ENCODE measurements around the gene PTBP3. TPM values are rescaled to one million over a fixed set of nuclear protein-coding genes. Genes with fewer than 3 reads are reported as not detected.

Gene PTBP3
- total and polyA plus RNA-seq, 2 of the 13 experiments (the other 11 are each of a cell fraction or from before 2014, with no cell fraction given), result 52.8 to 61.1 TPM

DNA sequence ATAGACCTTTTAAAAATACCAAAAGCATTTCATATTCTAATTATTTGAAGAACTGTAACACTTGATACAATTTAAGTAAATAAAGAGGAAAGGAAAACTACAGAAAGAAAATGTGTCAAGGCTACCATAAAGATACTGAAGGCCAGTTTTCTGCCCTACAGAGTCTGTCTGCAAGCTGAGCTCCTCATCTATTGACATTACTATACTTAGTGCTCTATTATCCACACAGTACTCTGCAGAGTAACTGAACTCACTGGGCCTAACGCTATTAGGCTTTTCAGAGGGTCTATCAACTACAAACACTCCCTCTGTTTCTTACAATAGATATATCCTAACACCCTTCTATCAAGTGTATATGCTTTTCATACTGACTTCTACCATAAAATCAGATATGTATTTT lies 101.2 kb downstream of the PTBP3 start (continued):
- TF ChIP-seq, protein P1, sequence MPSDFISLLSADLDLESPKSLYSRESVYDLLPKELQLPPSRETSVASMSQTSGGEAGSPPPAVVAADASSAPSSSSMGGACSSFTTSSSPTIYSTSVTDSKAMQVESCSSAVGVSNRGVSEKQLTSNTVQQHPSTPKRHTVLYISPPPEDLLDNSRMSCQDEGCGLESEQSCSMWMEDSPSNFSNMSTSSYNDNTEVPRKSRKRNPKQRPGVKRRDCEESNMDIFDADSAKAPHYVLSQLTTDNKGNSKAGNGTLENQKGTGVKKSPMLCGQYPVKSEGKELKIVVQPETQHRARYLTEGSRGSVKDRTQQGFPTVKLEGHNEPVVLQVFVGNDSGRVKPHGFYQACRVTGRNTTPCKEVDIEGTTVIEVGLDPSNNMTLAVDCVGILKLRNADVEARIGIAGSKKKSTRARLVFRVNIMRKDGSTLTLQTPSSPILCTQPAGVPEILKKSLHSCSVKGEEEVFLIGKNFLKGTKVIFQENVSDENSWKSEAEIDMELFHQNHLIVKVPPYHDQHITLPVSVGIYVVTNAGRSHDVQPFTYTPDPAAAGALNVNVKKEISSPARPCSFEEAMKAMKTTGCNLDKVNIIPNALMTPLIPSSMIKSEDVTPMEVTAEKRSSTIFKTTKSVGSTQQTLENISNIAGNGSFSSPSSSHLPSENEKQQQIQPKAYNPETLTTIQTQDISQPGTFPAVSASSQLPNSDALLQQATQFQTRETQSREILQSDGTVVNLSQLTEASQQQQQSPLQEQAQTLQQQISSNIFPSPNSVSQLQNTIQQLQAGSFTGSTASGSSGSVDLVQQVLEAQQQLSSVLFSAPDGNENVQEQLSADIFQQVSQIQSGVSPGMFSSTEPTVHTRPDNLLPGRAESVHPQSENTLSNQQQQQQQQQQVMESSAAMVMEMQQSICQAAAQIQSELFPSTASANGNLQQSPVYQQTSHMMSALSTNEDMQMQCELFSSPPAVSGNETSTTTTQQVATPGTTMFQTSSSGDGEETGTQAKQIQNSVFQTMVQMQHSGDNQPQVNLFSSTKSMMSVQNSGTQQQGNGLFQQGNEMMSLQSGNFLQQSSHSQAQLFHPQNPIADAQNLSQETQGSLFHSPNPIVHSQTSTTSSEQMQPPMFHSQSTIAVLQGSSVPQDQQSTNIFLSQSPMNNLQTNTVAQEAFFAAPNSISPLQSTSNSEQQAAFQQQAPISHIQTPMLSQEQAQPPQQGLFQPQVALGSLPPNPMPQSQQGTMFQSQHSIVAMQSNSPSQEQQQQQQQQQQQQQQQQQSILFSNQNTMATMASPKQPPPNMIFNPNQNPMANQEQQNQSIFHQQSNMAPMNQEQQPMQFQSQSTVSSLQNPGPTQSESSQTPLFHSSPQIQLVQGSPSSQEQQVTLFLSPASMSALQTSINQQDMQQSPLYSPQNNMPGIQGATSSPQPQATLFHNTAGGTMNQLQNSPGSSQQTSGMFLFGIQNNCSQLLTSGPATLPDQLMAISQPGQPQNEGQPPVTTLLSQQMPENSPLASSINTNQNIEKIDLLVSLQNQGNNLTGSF (CRISPR knock-in tag; IDR thresholded peaks at IDR 0.05), result no peak
- TF ChIP-seq ZNF891 (CRISPR knock-in tag; IDR thresholded peaks at IDR 0.05), result no peak
- TF ChIP-seq MBNL3 (CRISPR knock-in tag; conservative IDR thresholded peaks at IDR 0.05), result no peak
- TF ChIP-seq ZNF562 (CRISPR knock-in tag; IDR thresholded peaks at IDR 0.05; ENCODE audit: borderline replicate concordance), result no peak
- no peak for TF ChIP-seq ZNF749 (CRISPR knock-in tag; IDR thresholded peaks at IDR 0.05; ENCODE audit: borderline replicate concordance)
- TF ChIP-seq, protein P2, sequence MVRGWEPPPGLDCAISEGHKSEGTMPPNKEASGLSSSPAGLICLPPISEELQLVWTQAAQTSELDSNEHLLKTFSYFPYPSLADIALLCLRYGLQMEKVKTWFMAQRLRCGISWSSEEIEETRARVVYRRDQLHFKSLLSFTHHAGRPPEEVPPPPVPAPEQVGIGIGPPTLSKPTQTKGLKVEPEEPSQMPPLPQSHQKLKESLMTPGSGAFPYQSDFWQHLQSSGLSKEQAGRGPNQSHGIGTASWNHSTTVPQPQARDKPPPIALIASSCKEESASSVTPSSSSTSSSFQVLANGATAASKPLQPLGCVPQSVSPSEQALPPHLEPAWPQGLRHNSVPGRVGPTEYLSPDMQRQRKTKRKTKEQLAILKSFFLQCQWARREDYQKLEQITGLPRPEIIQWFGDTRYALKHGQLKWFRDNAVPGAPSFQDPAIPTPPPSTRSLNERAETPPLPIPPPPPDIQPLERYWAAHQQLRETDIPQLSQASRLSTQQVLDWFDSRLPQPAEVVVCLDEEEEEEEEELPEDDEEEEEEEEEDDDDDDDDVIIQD (CRISPR knock-in tag; IDR thresholded peaks at IDR 0.05; ENCODE audit: low read depth), result no peak
- TF ChIP-seq, protein P3, sequence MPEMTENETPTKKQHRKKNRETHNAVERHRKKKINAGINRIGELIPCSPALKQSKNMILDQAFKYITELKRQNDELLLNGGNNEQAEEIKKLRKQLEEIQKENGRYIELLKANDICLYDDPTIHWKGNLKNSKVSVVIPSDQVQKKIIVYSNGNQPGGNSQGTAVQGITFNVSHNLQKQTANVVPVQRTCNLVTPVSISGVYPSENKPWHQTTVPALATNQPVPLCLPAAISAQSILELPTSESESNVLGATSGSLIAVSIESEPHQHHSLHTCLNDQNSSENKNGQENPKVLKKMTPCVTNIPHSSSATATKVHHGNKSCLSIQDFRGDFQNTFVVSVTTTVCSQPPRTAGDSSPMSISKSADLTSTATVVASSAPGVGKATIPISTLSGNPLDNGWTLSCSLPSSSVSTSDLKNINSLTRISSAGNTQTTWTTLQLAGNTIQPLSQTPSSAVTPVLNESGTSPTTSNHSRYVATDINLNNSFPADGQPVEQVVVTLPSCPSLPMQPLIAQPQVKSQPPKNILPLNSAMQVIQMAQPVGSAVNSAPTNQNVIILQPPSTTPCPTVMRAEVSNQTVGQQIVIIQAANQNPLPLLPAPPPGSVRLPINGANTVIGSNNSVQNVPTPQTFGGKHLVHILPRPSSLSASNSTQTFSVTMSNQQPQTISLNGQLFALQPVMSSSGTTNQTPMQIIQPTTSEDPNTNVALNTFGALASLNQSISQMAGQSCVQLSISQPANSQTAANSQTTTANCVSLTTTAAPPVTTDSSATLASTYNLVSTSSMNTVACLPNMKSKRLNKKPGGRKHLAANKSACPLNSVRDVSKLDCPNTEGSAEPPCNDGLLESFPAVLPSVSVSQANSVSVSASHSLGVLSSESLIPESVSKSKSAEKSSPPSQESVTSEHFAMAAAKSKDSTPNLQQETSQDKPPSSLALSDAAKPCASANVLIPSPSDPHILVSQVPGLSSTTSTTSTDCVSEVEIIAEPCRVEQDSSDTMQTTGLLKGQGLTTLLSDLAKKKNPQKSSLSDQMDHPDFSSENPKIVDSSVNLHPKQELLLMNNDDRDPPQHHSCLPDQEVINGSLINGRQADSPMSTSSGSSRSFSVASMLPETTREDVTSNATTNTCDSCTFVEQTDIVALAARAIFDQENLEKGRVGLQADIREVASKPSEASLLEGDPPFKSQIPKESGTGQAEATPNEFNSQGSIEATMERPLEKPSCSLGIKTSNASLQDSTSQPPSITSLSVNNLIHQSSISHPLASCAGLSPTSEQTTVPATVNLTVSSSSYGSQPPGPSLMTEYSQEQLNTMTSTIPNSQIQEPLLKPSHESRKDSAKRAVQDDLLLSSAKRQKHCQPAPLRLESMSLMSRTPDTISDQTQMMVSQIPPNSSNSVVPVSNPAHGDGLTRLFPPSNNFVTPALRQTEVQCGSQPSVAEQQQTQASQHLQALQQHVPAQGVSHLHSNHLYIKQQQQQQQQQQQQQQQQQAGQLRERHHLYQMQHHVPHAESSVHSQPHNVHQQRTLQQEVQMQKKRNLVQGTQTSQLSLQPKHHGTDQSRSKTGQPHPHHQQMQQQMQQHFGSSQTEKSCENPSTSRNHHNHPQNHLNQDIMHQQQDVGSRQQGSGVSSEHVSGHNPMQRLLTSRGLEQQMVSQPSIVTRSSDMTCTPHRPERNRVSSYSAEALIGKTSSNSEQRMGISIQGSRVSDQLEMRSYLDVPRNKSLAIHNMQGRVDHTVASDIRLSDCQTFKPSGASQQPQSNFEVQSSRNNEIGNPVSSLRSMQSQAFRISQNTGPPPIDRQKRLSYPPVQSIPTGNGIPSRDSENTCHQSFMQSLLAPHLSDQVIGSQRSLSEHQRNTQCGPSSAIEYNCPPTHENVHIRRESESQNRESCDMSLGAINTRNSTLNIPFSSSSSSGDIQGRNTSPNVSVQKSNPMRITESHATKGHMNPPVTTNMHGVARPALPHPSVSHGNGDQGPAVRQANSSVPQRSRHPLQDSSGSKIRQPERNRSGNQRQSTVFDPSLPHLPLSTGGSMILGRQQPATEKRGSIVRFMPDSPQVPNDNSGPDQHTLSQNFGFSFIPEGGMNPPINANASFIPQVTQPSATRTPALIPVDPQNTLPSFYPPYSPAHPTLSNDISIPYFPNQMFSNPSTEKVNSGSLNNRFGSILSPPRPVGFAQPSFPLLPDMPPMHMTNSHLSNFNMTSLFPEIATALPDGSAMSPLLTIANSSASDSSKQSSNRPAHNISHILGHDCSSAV (CRISPR knock-in tag; IDR thresholded peaks at IDR 0.05; ENCODE audit: borderline replicate concordance), result no peak
- TF ChIP-seq KAT7 (CRISPR knock-in tag; IDR thresholded peaks at IDR 0.05; ENCODE audit: borderline replicate concordance), result no peak
- no peak for TF ChIP-seq ZNF34 (CRISPR knock-in tag; IDR thresholded peaks at IDR 0.05; ENCODE audit: borderline replicate concordance)
- TF ChIP-seq TOE1 (CRISPR knock-in tag; IDR thresholded peaks at IDR 0.05), result no peak
